GM19463 (cell line): Measurements from ENCODE around the gene TMEM171.

Source experiments
- ATAC-seq: cut with Tn5 transposase; IDR thresholded peaks from one replicate; pipeline ENCODE4 v1.9.1; 2021; ENCODE audit warnings: mild to moderate bottlenecking, moderate library complexity; ENCODE audit not compliant: unreplicated experiment

Gene TMEM171, protein sequence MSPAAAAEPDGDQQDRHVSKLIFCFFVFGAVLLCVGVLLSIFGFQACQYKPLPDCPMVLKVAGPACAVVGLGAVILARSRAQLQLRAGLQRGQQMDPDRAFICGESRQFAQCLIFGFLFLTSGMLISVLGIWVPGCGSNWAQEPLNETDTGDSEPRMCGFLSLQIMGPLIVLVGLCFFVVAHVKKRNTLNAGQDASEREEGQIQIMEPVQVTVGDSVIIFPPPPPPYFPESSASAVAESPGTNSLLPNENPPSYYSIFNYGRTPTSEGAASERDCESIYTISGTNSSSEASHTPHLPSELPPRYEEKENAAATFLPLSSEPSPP

DNA sequence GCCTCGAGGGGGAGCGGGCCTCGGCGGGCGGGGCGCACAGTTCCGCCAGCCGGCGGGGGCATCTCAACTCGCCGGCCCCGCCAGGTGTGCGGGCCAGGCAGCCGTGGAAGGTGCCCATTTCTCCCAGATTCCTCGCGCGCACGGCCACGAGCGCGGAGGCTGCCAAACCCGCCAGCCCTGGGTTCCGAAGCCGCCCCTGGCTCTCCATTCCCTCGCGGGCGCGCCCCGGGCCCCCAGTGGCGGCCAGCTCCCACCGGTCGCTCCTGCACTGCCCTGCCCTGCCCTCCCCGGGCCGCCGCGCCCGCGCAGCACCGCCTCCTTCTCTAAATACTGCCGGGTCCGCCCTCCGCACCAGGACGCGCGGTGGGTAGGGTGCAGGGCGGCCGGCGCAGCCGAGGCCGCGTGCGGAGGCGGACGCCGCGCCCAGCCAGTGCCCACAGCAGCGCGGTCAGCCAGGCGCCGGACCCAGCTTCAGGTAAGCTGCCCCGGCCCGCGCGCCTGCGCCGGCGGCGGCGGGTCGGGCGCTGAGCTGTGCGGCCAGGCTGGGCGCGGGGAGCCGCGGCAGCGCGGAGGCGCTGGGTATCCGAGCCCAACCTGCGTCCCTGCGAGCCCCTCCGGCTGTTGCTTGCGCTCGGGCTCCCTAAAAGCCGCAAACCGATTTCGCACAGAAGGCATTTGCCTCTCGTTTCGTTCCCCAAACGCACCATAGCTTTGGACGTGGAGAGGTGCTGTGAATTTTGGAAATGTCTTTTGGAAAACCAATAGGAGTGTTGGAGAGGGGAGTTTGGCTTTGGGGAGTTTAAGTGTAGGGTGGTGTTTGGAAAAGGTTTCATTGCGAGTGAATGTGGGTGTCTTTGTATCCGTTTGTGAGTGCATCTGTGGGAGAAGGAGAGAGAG is at the start of gene TMEM171:
TSS of gene TMEM171 (plus strand) at position 354 of the 897 bp plus-strand sequence. CDS start 2,799 bp downstream, outside the sequence.
- ATAC-seq: no peak

DNA sequence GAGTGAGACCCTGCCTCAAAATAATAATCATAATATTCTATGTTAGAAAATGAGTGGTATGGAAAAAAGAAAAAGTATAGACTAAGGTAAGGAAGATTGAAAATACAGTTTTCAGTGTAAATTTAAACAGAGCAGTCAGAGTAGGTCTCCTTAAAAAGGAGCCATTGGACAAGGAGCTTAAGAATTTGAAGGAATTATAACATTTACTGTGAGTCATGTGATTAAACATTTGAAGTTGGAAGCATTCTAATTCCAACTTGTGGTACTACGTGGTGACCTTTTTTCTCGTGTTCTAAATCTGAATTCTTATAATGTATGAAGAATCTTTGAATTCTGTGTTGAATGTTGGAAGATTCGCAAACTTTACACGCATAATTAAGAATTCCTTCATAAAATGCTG is 39.3 kb upstream of the TMEM171 start:
- no peak for ATAC-seq

DNA sequence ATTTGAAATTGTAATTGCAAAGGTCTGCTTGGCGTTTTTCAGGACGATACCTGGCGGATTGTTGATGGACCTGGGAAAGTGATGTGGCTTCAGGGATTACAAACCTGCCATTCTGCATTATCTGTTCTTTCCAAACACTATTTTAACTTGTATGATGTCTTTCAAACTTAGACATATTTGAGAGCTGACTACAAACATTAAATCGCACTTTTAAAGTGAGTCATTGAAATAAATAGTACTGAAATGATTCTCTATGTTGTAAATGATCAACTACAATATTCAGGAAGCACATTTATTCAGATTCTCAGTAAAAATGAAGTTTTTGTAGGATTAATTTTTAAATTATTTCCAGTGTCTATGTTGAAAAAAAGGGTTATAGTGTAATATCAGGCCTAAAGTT is 32.3 kb upstream of the TMEM171 start:
- ATAC-seq: no peak

DNA sequence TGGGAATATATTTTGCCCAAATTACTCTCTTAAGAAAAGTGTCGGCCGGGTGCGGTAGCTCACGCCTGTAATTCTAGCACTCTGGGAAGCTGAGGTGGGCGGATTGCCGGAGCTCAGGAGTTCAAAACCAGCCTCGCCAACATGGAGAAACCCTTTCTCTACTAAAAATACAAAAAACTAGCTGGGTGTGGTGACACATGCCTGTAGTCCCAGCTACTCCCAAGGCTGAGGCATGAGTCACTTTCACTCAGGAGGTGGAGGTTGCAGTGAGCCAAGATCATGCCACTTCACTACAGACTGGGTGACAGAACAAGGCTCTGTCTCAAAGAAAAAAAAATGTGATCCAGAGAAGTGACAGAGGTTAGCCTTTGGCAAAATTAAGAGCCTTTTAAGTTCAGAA is 26.4 kb upstream of the TMEM171 start:
- ATAC-seq: no peak

DNA sequence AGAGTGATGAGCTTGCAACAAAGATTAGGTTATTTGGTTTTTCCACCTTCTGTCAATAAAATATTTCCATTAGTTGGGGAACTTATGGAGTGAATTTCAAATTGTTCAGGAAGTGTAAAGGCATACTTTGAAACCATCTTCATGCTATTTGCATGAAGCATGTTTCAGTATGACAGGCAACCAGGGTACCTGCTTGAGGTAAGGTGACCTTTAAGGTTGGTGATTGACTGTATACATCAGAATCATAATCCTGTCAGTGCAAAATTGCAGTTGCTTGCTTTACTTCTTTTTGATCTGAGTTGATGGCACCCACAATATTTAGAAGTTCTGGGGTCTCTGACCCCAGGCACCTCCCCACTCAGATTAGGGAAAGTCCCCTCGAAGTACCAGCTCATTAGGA is 26.0 kb upstream of the TMEM171 start:
- no peak for ATAC-seq

DNA sequence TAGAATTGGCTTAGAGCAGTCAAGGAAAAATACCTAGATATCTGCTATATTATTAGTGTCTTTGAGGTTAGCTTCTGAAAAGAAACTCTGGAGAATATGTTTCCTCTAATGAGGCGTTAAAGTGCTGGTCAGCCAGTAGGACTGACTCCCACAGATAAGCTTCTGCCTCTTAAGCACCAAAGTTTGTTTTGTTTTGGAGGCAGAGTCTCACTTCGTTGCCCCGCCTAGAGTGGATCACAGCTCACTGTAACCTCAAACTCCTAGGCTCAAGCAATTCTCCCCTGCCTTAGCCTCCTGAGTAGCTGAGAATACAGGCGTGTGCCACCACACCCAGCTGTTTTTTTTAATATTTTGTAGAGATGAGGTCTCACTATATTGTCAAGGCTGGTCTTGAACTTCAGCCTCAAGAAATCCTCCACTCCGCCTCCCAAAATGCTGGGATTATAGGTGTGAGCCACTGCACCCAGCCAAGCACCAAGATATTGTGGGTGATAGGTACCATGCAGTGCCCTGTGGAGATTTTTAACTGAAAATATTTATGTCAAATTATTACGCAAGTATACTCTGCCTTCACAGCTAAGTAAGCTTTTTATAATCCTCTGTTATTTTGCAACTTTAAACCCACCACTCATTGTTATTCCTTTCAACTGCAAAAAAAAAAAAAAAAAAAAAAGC is 24.7 kb upstream of the TMEM171 start:
- no peak for ATAC-seq

DNA sequence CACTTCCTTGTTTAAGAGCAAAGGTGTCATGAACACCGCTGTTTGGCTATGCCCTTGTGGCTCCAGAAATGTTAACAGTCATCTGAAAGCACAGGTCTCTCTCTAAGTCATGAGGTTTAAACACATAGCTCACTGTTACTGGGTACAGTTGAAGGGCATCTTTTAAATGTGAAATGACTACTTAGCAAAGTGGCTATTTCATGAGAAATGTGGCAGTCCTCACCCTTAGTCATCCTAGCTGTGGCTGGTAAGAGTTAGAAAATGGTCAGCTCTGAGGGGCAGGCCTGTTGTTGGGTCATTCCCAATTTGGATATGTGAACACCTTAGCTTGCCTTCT is 24.2 kb upstream of the TMEM171 start:
- no peak for ATAC-seq

DNA sequence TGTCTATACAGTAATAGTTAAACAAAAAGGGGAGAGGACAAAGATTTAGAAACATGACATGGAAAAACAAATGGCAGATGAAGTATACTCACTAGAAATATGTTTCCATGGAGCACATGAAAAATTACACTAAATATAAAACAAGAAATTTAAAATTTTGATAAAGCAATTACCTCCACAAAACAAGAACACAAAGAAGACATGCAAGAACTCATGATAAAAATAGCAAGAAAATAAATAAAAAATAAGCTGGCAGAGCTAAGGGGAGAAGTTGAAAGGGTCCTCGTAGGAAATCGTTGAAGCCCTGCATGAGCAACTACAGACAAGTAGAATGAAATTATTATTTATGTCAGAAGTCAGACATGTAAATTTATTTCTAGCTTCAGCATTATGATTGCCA is 22.6 kb upstream of the TMEM171 start:
- no peak for ATAC-seq

DNA sequence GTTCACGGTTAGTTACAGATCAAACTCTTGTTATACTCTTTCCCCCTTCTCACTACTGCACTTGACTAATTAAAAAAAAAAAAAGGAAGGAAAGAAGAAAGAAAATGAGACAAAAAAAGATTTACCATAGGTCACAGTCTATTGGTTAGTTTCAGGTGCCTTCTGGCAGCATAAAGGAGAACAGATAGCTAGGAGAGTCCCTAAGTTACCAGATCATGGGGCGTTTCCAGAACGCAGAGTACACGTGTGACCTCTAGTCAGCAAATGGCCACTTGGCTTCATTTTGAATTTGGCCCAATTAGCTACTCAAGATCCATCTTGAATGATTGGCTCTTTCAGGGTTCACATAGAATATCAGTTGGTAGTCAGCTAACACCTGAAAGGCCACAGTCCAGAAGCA is 20.3 kb upstream of the TMEM171 start:
- no peak for ATAC-seq

DNA sequence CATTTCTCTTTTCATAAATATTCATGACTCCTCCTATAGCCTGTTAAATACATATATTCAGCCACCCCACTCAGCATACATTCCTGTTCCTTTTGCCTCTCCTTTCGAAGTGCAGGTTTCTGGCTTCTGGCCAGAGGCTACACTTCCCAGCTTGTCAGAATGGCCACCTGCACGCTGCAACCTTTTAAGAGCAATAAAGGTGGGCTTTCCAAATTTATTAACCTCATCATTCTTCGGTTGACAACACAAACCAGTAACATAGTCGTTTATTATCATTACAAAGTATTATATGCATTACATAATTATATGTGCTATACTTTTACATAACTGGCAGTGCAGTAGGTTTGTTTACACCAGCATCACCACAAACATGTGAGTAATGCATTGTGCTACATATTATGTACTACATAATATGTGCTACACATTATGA is 16.5 kb upstream of the TMEM171 start:
- no peak for ATAC-seq

DNA sequence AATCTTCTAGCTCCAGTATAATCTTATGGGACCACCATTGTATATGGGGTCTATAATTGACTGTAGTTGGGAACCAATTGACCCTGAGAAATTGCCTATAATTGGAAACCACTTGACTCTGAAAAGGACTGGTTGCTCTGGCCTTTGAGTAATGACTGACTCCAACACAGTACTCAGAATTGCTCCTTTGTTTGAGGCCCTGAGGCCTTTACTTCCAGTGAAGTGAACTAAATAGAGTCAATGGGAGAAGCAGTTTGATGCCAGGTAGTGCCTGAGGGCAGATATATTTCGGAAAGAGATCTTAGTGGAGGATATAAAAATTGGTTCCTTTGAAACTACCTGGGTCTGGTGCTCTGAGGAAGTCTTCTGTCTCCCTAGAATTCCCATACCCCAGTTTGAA is 16.0 kb upstream of the TMEM171 start:
- no peak for ATAC-seq

DNA sequence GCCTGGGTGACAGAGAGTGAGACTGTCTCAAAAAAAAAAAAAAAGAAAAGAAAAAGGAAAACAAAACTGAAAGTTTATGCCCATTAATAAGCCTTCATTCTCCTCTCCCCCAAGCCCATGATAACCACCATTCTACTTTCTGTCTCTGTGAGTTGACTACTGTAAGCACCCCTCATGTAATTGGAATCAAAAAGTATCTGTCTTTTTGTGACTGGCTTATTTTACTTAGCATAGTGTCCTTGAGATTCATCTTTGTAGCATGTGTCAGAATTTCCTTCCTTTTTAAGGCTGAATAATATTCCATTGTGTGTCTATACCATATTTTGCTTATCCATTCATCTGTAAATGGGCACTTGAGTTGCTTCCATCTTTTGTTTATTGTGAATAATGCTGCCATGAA is 14.0 kb upstream of the TMEM171 start:
- ATAC-seq: no peak

DNA sequence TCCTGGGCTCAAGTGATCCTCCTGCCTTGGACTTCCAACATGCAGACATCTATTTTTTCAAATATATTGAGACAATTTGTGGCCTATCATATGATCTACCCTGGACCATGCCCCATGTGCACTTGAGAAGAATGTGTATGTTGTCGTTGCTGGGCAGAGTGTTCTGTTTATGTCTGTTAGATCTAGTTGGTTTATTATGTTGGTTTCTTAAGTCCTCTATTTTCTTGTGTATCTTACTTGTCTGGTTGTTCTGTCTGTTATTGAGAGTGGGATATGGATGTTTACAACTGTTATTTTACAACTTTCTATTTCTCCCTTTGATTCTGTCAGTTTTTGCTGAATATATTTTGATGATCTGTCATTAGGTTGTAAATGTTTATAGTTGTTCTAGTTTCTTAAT is 10.2 kb upstream of the TMEM171 start:
- ATAC-seq: no peak

DNA sequence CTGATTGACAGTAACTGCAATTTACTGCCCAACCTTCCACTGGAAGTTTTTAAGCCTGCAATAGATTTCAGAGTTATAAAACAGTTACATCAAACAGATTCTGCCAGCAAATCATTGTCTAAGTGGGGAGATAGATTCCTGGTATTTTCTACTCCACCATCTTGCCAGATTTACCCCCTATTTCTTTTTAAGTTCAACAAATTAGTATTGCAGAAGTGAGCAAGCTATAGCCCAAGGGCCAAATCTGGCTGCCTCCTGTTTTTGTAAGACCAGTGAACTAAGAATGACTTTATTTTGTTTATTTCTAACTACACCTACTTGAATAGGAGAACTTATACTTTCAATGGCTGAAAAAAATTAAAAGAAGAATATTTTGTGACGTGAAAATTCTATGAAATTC is 8.8 kb upstream of the TMEM171 start:
- no peak for ATAC-seq

DNA sequence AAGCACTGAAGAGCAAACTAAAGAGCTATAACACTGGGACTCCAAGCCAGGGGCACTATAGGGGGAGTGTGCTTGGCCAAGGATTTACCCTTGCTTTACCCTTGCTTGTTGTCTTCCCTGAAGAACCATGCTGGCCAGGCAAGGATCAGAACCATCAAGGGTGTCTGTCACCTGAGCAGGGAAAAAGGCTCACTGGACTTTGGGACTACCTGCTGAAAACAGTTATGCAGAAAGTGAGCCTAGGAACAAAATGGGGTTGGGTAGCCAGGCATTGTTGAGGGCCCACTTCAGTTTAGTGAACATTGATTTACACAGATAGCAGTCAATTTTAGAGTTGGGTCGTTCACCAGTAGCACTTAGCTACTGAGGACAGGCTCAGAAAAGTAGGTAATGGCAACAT is 8.0 kb upstream of the TMEM171 start:
- ATAC-seq: no peak

DNA sequence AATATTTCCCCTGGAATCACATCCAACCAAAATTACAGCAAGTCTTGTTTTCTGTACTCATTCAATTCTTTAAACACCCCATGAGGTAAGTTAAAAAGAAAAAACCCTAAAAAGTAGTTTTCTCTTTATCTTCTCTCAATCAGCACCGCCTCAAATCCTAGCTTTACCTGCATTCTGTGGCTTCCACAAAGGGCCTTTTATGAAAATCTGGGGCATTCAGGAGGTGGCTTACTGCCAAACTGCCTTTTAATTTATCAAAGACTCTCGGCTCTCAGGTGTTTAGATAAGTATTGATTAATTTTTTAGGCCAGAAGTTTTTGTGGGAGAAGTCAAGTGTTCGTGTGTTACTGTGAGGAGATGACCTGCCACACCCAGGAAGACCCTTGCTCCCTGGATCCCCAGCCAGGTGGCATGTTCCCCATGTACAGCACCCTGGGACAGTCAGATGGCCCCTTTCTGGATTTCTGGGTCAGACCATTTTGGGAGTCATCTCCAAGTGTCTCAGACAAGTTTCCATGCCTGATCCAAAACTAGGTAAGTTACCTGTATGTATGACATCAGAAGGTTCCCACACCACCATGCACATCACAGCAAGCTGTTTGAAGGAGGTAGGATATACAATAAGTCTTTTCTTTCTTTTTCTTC is 6.2 kb upstream of the TMEM171 start:
- ATAC-seq: no peak

DNA sequence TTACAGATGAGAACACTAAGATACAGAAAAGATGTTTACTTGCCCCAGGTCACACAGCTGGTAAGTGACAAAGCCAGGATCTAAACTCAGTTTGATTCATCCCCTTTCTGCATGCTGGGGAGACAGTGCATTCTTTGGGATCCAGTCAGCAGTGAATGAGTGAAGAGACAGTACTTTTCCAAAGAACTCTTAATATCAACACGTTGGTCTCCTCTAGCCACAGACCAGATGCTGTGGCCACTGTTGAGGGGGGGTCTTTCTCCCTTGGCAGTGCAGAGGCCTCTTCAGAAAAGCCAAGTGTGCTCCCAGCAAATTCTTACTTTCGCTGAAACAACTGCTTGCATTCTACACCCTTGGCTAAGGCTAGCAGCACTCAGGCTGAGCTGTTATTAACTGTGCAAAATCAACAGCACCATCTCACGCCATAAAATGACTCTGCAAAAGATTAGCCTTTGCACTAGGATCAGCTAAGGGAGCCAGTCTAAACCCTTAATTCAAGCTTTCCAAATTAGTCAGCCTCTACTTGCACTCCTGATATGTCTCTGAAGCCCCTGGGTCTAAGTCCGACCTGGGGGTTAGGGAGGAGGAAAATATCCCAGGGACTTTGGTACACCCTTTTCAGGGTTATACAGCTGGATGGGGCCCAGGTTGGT is 4.8 kb upstream of the TMEM171 start:
- no peak for ATAC-seq

DNA sequence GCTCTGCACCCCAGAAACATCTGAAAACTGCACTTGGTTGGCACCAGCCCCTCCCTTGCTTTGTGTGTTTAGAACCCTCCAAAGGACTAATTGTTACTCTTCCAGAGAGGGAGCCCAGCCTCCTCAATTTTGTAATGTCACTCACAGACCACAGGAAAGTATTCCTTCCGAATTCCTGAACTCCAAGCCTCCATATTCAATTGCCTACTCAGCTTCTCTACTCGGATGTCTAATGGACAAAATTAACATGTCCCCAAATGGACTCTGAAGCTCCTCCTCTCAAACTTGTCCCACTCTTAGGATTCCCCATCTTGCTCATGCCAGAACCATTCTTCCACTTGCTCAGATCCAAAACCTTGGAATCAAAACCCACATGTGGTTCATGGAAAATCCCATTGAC is 3.9 kb upstream of the TMEM171 start:
- no peak for ATAC-seq

DNA sequence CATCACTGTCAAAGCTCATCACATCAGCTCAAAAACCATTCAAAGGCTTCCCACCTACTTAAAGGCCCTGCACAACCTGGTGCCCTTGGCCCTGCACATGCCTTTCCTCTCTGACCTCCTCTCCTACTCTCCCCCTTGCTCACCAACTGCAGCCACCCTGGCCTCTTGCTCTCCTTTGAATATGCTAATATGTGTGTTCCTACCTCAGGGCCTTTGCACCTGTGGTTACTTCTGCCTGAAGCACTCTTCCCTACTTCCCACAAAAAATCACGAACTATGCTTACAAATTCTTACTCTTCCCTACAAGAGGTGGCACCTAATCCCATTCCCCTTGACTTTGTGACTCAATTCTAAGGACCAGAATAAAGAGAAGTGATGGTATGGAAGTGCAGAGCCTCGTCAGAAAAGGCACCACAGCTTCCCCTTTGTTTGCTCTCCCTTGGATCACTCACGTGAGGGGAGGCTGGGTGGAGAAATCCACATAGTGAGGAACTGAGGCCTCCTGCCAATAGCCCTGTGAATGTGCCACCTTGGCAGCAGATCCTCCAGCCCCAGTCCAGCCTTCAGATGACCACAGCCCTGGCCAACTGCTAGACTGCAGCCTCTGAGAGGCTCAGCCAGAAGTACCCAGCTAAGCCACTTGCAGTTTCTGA is 3.2 kb upstream of the TMEM171 start:
- ATAC-seq: no peak

DNA sequence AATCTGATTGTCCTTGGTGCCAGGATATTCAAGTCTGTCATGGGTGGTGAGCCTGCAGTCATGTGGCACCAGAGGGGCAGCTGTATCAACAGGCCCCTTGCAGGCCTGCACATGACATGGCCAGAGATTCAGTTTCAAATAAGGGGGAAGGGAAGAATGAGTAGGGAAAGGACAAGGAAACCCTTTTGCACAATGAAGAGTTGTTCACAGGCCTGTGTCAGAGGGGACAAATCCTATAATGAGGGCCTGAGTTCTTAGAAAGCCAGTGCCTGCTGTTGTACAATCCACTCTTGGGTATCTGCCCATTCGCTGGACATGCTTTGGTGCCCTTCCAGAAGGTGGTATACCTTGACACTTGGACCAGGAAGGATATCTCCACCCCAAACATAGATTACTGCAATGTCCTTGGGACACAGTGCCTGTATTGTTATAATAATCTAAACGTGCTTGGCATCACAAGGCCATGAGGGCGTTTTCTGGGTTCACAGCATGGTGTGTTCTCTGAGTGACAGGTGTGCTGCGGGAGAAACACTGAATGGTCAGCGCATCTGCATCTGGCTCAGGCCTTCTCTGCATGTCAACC is 1.9 kb upstream of the TMEM171 start:
- ATAC-seq: no peak
